ENCODE measurements around the gene CACNA2D3.

GRCh38 chr3:54853573-54854404, 731.4 kb downstream of the CACNA2D3 start:
- TF ChIP-seq EZH2phosphoT487 (IDR thresholded peaks at IDR 0.05; ENCODE audit: insufficient read depth, low read depth) (no peak), EZH2 (IDR thresholded peaks at IDR 0.05; ENCODE audit: insufficient read depth, poor library complexity, severe bottlenecking) (no peak)
